Stimulated activated CD8-positive, alpha-beta memory T cell treated with anti-CD3 and anti-CD28 coated beads, Interleukin-7, amount 100 ng/mL, for 24 hours (primary cell): ENCODE measurements around the gene BNC2.
"Not testable (repeated sequence)": the region's sequence is repeated elsewhere in the genome, so short reads cannot be mapped to it uniquely, and the experiment has no call there.

ENCODE experiments used
- DNase-seq: peaks from one replicate; pipeline ENCODE4 v3.0.0-alpha.2; 2020; ENCODE audit warnings: low read depth

Gene BNC2

DNA sequence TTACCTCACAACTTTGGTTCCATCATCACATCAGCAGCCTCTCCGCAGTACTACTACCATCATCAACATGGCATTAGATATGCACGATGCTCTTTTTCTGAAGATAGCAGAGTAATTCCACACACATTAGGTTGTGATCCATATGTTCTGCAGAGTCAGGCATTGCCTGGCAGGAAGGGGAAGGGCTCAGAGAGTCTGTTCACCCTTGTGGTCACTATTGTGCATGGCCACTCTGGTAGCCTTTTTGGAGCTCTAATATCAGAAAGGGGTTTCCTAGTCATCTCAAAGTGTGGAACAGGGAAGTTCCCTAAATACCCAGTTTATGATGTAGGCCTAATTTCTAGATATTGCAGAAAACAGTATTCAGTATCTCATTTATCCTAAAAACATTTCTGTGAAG is 373.6 kb downstream of the BNC2 start:
- DNase-seq = no peak

DNA sequence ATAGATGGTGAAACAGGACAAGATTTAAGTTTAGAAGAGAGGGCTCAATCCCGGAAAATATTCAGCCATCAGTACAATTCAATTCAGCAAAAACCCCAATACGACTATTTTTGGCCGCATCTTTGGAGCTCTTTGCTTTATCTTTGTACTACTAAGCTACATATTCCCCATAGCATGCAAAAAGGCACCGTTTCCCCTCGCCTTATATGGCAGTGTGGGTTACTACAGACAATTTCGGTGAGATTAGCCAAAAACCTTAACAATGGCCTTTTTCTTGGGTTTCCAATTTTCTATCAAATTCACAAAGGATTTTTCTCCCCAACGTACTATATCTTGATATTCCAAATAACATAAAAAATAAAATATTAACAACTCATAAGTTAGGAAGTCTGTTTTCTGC is 382.6 kb downstream of the BNC2 start:
- DNase-seq = no peak

- DNase-seq = no peak
Observed at GRCh38 chr9:16485575-16486321, 384.7 kb downstream of the BNC2 start.

GRCh38 chr9:16485160-16485559 is 385.3 kb downstream of the BNC2 start:
- DNase-seq = no peak

DNA sequence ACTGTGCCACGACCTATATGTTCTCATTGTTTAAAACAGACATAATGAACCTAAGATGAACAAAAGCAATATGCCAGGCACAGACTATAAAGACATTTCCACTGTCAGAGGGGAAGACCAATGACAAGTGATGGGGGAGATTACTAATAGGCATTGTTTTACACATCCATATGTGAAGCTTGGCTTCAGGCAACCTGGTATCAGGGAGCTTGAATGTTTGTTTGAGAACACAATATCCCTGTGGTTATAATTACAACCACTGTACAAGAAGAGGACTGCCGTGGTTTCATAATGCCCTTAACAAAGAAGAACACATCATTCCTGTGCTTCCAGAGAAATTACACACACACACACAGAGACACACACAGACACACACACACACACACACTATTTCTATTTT is 385.7 kb downstream of the BNC2 start:
- DNase-seq = no peak

DNA sequence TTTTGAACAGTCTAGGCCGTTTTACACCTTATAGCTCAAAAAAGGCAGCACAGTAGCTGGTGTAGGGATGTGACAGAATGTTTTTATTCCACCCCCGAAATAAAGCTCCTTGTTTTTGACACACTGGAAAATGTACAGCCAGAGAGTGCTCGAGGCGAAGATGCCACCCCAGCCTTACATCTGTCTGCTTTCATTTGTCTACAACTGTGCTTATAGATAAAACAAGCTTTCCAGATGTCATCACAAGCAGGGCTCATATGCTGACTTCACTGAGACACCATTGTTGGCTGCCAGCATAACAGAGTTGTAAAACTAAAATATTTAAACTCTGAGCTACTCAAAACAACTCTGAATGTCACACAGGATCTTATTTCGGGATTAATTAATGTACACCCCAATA is 386.3 kb downstream of the BNC2 start:
- DNase-seq = no peak

GRCh38 chr9:16482764-16483163 is 387.7 kb downstream of the BNC2 start:
- no peak for DNase-seq

DNA sequence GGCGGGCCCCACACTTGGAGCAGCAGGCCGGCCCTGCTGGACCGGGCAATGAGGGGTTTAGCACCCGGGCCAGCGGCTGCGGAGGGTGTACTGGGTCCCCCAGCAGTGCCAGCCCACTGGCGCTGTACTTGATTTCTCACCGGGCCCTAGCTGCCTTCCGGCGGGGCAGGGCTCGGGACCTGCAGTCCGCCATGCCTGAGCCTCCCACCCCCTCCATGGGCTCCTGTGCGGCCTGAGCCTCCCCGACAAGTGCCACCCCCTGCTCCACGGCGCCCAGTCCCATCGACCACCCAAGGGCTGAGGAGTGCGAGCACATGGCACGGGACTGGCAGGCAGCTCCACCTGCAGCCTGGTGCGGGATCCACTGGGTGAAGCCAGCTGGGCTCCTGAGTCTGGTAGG is 389.9 kb downstream of the BNC2 start:
- not testable (repeated sequence) for DNase-seq

DNA sequence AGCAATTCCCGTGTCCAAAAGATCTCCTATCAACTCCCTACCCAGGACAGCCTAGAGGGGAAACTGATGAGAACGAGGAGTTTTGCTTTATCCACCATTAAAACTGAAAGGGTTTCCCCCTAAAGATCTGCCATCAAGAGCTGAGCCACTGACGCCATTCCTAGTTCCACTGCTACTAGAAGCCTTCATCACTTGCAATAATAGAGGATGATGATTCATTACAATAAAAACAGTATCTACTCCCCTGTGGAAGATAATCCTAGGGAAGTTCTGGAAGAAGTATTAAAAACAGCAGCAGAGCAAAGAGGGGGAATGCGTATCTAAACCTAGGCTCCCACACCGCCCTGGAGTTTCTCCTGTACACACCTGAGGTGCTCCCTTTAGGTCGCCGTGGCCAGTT is 394.5 kb downstream of the BNC2 start:
- DNase-seq = no peak

DNA sequence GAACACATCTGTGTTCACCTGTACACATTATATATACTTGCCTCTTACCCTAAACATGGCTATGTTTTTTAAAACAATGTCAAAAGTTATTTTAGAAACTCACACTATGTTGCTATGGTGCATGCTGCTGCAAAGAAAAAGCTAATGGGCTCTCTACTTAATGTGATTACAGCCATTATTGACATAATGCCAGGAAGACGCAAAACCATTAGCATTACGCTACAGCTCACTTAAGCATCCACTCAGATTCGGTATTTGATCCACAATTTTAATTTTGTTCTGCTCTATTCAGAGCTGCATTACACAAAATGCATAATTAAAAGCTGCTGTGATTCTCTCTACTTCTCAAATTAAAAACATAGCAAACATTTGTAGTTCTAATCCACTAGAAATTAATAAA is 395.2 kb downstream of the BNC2 start:
- no peak for DNase-seq

DNA sequence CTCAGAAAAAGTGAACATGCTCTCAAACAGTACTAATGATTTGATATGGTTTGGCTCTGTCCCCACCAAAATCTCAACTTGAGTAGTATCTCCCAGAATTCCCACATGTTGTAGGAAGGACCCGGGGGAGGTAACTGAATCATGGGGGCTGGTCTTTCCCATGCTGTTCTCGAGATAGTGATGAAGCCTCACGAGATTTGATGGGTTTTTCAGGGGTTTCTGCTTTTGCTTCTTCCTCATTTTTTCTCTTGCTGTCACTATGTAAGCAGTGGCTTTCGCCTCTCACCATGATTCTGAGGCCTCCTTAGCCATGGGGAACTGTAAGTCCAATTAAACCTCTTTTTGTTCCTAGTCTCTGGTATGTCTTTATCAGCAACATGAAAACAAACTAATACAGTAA is 401.3 kb downstream of the BNC2 start:
- no peak for DNase-seq

DNA sequence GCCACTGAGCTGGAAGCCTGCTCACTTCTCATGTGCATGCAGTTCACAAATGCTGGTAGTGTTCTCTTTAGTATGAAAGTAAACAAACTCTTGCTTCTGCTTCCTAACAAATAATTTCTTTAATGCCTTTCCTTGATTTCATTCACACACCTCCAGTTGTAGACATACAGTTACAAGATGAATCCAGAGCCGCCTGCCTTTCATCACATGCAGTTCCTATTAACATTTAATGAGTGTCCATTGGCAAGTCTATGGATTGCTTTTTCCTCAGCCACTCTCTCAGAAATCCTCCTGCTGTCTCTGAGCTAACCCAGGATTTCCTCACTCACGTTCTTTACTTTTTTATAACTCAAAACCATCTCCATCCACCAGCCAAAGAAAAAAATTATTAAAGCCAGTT is 408.6 kb downstream of the BNC2 start:
- DNase-seq = no peak

DNA sequence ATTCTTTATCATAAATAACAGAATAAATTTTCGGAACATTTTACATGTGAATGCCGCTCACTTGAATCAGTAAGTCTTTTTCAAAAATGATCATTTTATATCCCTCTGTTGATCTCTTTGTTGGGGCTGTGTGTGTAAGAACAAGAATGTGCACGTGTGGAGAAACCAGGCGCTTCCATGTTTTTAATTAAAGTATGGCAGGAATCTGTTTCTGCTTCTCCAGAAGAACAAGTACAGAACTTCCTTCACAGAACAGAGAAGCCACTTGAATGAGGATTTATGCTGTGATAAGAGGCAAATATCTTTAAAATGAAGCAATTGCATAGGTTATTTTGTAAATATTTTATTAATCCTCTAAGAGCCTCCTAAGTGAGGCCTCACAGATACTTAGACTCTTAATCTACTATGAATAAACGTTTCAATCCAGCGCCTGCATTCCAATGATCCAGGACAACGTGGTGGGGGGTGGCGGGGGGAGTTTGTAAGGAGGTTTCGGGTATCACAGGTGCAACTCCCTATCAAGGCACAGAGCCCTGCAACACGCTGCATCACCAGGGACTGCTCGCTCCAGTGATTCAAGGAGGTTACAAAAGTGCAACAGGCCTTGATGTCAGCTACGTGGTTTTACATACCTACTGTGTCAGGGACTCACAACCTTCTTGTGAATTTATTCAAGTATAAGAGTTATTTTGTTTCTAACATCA is 409.2 kb downstream of the BNC2 start:
- DNase-seq = no peak

DNA sequence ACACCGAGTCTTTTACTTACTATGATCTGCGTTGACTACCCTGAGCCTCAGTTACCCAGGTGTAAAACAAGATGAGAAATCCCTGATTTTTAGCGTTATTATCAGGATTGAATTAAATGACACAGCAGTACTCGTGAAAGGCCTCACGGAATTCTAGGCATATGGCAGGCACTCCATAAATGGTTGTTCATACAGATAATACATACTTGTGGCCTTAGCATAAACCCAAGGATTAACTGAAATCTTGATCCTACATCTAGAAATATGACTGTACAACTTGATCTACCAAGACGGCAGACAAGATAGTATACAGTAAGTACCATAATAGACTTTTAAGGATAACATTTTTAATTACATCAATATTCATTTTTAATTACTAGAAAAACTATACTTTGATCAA is 409.8 kb downstream of the BNC2 start:
- DNase-seq = no peak

- no peak for DNase-seq
Observed at GRCh38 chr9:16459421-16460148, 410.9 kb downstream of the BNC2 start.

GRCh38 chr9:16458696-16459420 is 411.6 kb downstream of the BNC2 start:
- no peak for DNase-seq

DNA sequence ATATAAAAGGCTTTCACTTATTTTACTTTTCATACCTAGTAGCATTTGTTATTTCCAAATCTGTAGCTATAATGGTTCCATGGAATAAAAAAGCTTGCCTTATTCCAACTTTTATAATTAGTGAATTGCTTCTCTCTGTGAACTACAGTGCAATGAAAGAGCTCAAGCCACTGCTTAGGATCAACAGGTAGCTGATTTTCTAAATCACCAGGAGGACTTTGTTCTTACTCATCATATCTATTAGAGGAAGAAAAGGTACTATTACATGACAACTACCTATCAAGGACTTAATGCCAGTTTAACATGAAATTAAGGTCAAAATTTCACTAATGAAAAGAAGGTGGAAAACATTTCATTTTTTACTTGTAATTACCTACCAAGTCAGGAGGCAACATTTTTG is 414.6 kb downstream of the BNC2 start:
- no peak for DNase-seq

DNA sequence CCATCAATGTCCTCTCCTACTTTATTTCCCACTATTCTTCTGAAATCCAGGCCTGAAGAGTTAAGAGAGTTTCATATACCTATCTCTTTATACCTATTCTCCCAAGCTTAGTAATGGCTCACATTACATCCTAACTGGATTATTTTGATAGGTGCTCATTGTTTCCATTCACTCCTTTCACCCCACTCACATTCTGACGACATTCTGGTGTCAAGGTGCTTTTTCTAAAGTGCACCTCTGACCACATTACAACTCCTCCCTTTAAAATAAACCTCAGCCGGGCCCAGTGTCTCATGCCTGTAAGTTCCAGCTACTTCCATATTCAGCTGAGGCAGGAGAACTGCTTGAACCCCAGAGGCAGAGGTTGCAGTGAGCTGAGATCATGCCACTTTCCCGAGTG is 417.1 kb downstream of the BNC2 start:
- DNase-seq = no peak

GRCh38 chr9:16450578-16450977 is 419.9 kb downstream of the BNC2 start:
- DNase-seq = no peak

- no peak for DNase-seq
Observed at GRCh38 chr9:16450043-16450442, 420.4 kb downstream of the BNC2 start.

GRCh38 chr9:16449076-16449730 is 421.3 kb downstream of the BNC2 start:
- DNase-seq = no peak

GRCh38 chr9:16447946-16448345 is 422.5 kb downstream of the BNC2 start:
- no peak for DNase-seq
